Chondrocyte (in vitro differentiated cells): ENCODE measurements around the gene ANP32A. TPM values are rescaled to one million over a fixed set of nuclear protein-coding genes. Genes with fewer than 3 reads are reported as not detected.
A peak's percentile ranks its signal among the peaks of the same experiment; 100 is the strongest.

Source experiments
- DNase-seq: peaks from one replicate; pipeline ENCODE4 v3.0.0; 2021; ENCODE audit warnings: mixed read lengths, low spot score
- H3K27ac Mint-ChIP-seq: one replicate; pipeline ENCODE4 v1.8.0; 2021; ENCODE audit warnings: mild to moderate bottlenecking, moderate library complexity, mixed read lengths; ENCODE audit not compliant: unreplicated experiment
- H3K27me3 Mint-ChIP-seq: 2 replicates; pipeline ENCODE4 v1.8.0; 2021; ENCODE audit warnings: low read depth, mixed read lengths
- H3K36me3 Mint-ChIP-seq: 2 replicates; pipeline ENCODE4 v1.8.0; 2021; ENCODE audit warnings: low read depth, mixed read lengths
- H3K4me1 Mint-ChIP-seq: 2 replicates; pipeline ENCODE4 v1.8.0; 2021; ENCODE audit warnings: low read depth, mild to moderate bottlenecking, mixed read lengths
- H3K4me3 Mint-ChIP-seq: one replicate; pipeline ENCODE4 v1.8.0; 2021; ENCODE audit warnings: mild to moderate bottlenecking, moderate library complexity, mixed read lengths; ENCODE audit not compliant: unreplicated experiment
- H3K9me3 Mint-ChIP-seq: 2 replicates; pipeline ENCODE4 v1.8.0; 2021; ENCODE audit warnings: low read depth, mixed read lengths
- CTCF ChIP-seq: fragments of 200-600 bp; sonication (generic); IDR thresholded peaks from 2 replicates; pipeline ENCODE4 v1.5.0; 2021; ENCODE audit warnings: antibody characterized with exemption, mild to moderate bottlenecking, moderate library complexity
- total RNA-seq: library from RNA; stranded (reverse); gene quantifications from 3 replicates; pipeline ENCODE4 v1.2.1, GENCODE V29; 2021

ANP32A gene
- total RNA-seq, 1 donor from 2014 or later, result 117 TPM

DNA sequence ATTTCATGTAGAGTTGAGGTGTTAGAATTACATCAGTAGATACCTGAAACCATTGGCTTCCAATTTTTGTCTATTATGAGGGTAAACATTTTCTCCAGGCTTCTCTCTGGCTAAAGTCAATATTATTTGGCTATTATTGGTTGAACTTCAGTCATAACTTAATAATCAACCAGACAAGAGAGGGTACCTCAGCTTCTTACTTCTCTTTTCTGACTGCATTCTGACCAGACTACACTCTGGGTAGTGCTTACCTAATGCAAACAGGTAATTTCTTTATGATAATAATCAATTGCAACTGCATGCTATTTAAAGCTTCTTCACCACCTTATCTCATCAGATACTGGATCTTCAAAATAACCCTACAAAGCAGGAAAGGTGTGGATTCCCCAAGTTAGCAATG is 85.1 kb downstream of the ANP32A start:
- no peak for TF ChIP-seq CTCF
- Mint-ChIP-seq H3K9me3 (no peaks in the 10 kb centered on the region), H3K4me1 (peaks cover 15% of the 10 kb centered on the region), H3K36me3 (no peaks in the 10 kb centered on the region), H3K4me3 (no peak overlapping the region), H3K27me3 (no peaks in the 10 kb centered on the region), H3K27ac (no peak overlapping the region)
- DNase-seq, result no peak

DNA sequence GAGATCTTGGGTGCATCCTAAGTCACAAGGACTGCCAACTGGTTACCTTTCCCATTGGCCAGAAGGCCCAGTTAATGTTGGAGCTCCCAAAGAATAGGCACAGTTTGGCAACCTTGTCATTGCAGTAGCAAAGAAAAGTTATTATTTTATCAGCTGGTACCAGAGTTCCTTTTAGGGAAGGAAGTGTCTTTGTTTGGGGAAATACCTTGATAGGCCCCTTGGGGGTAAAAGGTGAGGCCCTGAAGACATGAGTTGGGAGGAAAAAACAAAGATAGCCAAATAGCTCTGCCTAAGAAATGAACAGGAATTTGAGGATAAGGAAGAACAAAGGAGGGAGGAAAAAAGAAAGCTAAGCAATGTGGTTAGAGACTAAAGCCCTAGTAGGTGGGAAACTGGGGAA is 85.8 kb downstream of the ANP32A start:
- H3K4me1 Mint-ChIP-seq, result peaks cover 22% of the 10 kb centered on the region

DNA sequence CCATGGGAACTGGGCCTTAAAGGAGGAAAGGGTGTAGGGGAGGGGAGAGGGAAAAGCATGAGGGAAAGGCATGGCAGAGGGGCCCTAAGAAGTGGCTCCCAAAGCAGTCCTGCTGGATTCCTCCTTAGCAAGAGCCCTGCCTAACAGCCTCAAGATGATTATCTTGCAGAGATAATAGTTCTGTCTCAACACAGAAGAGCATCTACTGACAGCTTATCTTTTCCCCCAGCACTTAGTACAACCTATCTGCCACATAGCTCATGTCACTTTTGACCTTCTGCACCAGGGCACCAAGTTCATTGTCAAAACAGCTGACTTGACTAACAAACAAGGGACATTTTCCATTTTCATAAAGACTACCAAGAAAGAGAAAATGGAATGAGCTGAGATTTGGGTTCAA is 86.3 kb downstream of the ANP32A start:
- H3K4me3 Mint-ChIP-seq, result no peak overlapping the region
- H3K4me1 Mint-ChIP-seq, result peaks cover 16% of the 10 kb centered on the region
- no peaks in the 10 kb centered on the region for H3K9me3 Mint-ChIP-seq
- H3K27me3 Mint-ChIP-seq, result no peaks in the 10 kb centered on the region
- H3K36me3 Mint-ChIP-seq, result no peaks in the 10 kb centered on the region
- DNase-seq, result no peak
- no peak overlapping the region for H3K27ac Mint-ChIP-seq
- TF ChIP-seq CTCF, result no peak

More for the DNA sequence above, 85.8 kb downstream of the ANP32A start:
- TF ChIP-seq CTCF, result no peak
- DNase-seq, result no peak
- Mint-ChIP-seq H3K36me3 (no peaks in the 10 kb centered on the region), H3K27me3 (no peaks in the 10 kb centered on the region), H3K27ac (no peak overlapping the region), H3K4me3 (no peak overlapping the region), H3K9me3 (no peaks in the 10 kb centered on the region)

DNA sequence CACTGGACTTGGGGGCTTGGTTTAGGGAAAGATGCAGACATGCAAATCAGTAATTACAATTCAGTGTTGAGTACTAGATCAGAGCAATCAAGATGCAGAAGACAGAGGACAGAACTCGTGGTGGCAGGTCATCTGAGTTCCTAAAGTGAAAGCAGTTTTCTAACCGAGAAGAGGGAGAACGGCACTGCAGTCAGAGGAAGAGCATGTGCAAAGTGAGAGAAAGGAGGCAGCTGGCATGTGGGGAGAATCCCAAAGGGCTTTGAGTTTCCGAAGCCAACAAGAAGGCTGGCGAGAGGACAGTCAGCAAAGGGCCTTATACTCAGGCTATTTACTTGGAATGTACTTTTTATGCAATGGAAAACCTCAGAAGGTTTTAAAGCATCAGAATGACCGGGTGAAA is 87.0 kb downstream of the ANP32A start:
- Mint-ChIP-seq H3K27ac (no peak overlapping the region), H3K4me1 (peaks cover 11% of the 10 kb centered on the region), H3K27me3 (no peaks in the 10 kb centered on the region), H3K9me3 (no peaks in the 10 kb centered on the region), H3K4me3 (no peak overlapping the region), H3K36me3 (no peaks in the 10 kb centered on the region)
- no peak for TF ChIP-seq CTCF
- no peak for DNase-seq

- TF ChIP-seq CTCF, result no peak
- H3K9me3 Mint-ChIP-seq, result no peaks in the 10 kb centered on the region
- DNase-seq, result peak; percentile 56
- H3K27me3 Mint-ChIP-seq, result no peaks in the 10 kb centered on the region
- H3K27ac Mint-ChIP-seq, result no peak overlapping the region
- no peaks in the 10 kb centered on the region for H3K36me3 Mint-ChIP-seq
- no peak overlapping the region for H3K4me3 Mint-ChIP-seq
- peaks cover 11% of the 10 kb centered on the region for H3K4me1 Mint-ChIP-seq
Measured at GRCh38 chr15:68732451-68732850, 88.2 kb downstream of the ANP32A start.
